HCT116 (cell line): ENCODE results near the gene HCN4. TPM values are rescaled to one million over a fixed set of nuclear protein-coding genes. Genes with fewer than 3 reads are reported as not detected.

Experiments used
- ATAC-seq: fragments of 200-7000 bp; cut with Tn5 transposase; 2 replicates; pipeline ENCODE4 v1.9.1; 2020; ENCODE audit warnings: mild to moderate bottlenecking, moderate library complexity
- BruUV-seq: library from RNA; stranded (reverse); fragments of 400-500 nt; replicated peaks from 2 replicates; lab custom pipeline; 2021; lab: Mats Ljungman, UMichigan
- CTCF ChIA-PET: fragments of 300-600 bp; sonication (Branson Sonifier 250); formaldehyde crosslinking; loops from one replicate; lab custom pipeline; 2021; ENCODE audit warnings: antibody characterized with exemption; lab: Charles Lee
- POLR2A ChIA-PET: fragments of 300-600, 350-600 bp; sonication (Branson Sonifier 250); formaldehyde crosslinking; loops from one replicate; lab custom pipeline; 2021; ENCODE audit warnings: antibody characterized with exemption; lab: Charles Lee
- RAD21 ChIA-PET, 2 experiments: fragments of 300-600 bp; sonication (Branson Sonifier 250); formaldehyde crosslinking; loops; one replicate each; lab custom pipeline; 2023; ENCODE audit warnings: low total read pairs in 2 of 2; ENCODE audit not compliant: uncharacterized antibody in 2 of 2, unreplicated experiment in 2 of 2, low non-redundant PET in 1 of 2; lab: Charles Lee
- DNase-seq: peaks from one replicate; pipeline ENCODE4 v3.0.0-alpha.2; 2010; ENCODE audit warnings: low read depth, low spot score
- H2AFZ ChIP-seq: fragments of 200-600 bp; shearing (Covaris generic), sonication (generic); 2 replicates; pipeline ENCODE4 v1.6.1; 2017; ENCODE audit warnings: low read depth, mixed run types, mixed read lengths, antibody characterized with exemption, low read length; ENCODE audit not compliant: poor library complexity, severe bottlenecking
- H3K27ac ChIP-seq: 2 replicates; pipeline ENCODE4 v1.5.1; 2012; ENCODE audit warnings: low read depth, low read length
- H3K27me3 ChIP-seq: fragments of 200-600 bp; sonication (generic); 2 replicates; pipeline ENCODE4 v1.6.1; 2016; ENCODE audit warnings: mixed run types, low read length, mixed read lengths; ENCODE audit not compliant: insufficient read depth
- H3K36me3 ChIP-seq, 2 experiments: fragments of 200-500 bp in 1 of 2; fragments of 200-600 bp in 1 of 2; sonication (Bioruptor generic) in 1 of 2; sonication (generic) in 1 of 2; 2 replicates each; pipeline versions ENCODE4 v1.5.1 to v1.6.1; 2014 to 2016; ENCODE audit warnings: low read length in 2 of 2, inconsistent platforms in 1 of 2, mixed read lengths in 1 of 2, mixed run types in 1 of 2; ENCODE audit not compliant: insufficient read depth in 2 of 2, control insufficient read depth in 1 of 2
- H3K4me1 ChIP-seq, 2 experiments: fragments of 200-600 bp in 1 of 2; sonication (generic) in 1 of 2; 2 replicates each; pipeline versions ENCODE4 v1.5.1 to v1.6.1; 2012 to 2017; ENCODE audit warnings: low read length in 2 of 2, inconsistent platforms in 1 of 2, mild to moderate bottlenecking in 1 of 2, mixed read lengths in 1 of 2, mixed run types in 1 of 2, moderate library complexity in 1 of 2; ENCODE audit not compliant: insufficient read depth in 2 of 2, control insufficient read depth in 1 of 2
- H3K4me2 ChIP-seq: fragments of 200-600 bp; sonication (generic); 2 replicates; pipeline ENCODE4 v1.6.1; 2017; ENCODE audit warnings: mixed run types, low read length, mixed read lengths
- H3K4me3 ChIP-seq, 2 experiments: fragments of 200-600 bp in 1 of 2; sonication (generic) in 1 of 2; replicated peaks in 1 of 2; 2 replicates each; pipeline ENCODE4 v1.5.1; 2011 to 2016; ENCODE audit warnings: low read length in 2 of 2, control low read depth in 1 of 2, low read depth in 1 of 2, mild to moderate bottlenecking in 1 of 2, mixed read lengths in 1 of 2, mixed run types in 1 of 2
- H3K79me2 ChIP-seq: fragments of 200-600 bp; sonication (generic); 2 replicates; pipeline ENCODE4 v1.6.1; 2017; ENCODE audit warnings: mild to moderate bottlenecking, mixed run types, low read length, moderate library complexity, mixed read lengths; ENCODE audit not compliant: insufficient read depth
- H3K9ac ChIP-seq: fragments of 200-600 bp; sonication (generic); 2 replicates; pipeline ENCODE4 v1.6.1; 2016; ENCODE audit warnings: low read length, mixed read lengths
- H3K9me2 ChIP-seq: fragments of 200-600 bp; sonication (generic), shearing (Covaris generic); 2 replicates; pipeline ENCODE4 v1.6.1; 2017; ENCODE audit warnings: mixed run types, mild to moderate bottlenecking, moderate library complexity; ENCODE audit not compliant: insufficient read depth
- H3K9me3 ChIP-seq, 2 experiments: fragments of 200-500 bp in 1 of 2; fragments of 200-600 bp in 1 of 2; sonication (Bioruptor generic) in 1 of 2; sonication (generic) in 1 of 2; 2 replicates each; pipeline ENCODE4 v1.6.1; 2014 to 2017; ENCODE audit warnings: low read length in 2 of 2, mixed read lengths in 2 of 2, inconsistent platforms in 1 of 2, low read depth in 1 of 2, mild to moderate bottlenecking in 1 of 2, mixed run types in 1 of 2, moderate library complexity in 1 of 2; ENCODE audit not compliant: control insufficient read depth in 1 of 2, insufficient read depth in 1 of 2
- H4K20me1 ChIP-seq: fragments of 200-600 bp; sonication (generic), shearing (Covaris generic); 2 replicates; pipeline ENCODE4 v1.6.1; 2017; ENCODE audit warnings: mixed run types, mild to moderate bottlenecking, moderate library complexity; ENCODE audit not compliant: insufficient read depth
- CBX3 ChIP-seq: IDR thresholded peaks from 2 replicates; pipeline ENCODE4 v1.6.1; 2012; ENCODE audit warnings: low read depth
- CTCF ChIP-seq, 3 experiments: fragments of 200-600 bp in 1 of 3; sonication (generic) in 1 of 3; IDR thresholded peaks in 2 of 3; conservative IDR thresholded peaks in 1 of 3; 2 replicates each; pipeline ENCODE4 v1.5.1; 2012 to 2017; ENCODE audit warnings: low read depth in 2 of 3, low read length in 2 of 3, antibody characterized with exemption in 1 of 3, borderline replicate concordance in 1 of 3, control low read depth in 1 of 3, mild to moderate bottlenecking in 1 of 3, mixed read lengths in 1 of 3, mixed run types in 1 of 3, moderate library complexity in 1 of 3; ENCODE audit not compliant: insufficient read depth in 1 of 3
- EGR1 ChIP-seq: IDR thresholded peaks from 2 replicates; pipeline ENCODE4 v1.6.1; 2012; ENCODE audit warnings: low read depth
- ELF1 ChIP-seq: IDR thresholded peaks from 2 replicates; pipeline ENCODE4 v1.6.1; 2012; ENCODE audit warnings: low read depth, borderline replicate concordance
- EZH2 ChIP-seq: fragments of 200-600 bp; sonication (generic); IDR thresholded peaks from 2 replicates; pipeline ENCODE4 v1.6.1; 2017; ENCODE audit warnings: antibody characterized with exemption, mixed run types
- EZH2phosphoT487 ChIP-seq: fragments of 200-600 bp; IDR thresholded peaks from 2 replicates; pipeline ENCODE4 v1.6.1; 2018; ENCODE audit warnings: antibody characterized with exemption, borderline replicate concordance
- FOSL1 ChIP-seq: IDR thresholded peaks from 2 replicates; pipeline ENCODE4 v1.6.1; 2012; ENCODE audit warnings: low read depth
- JUND ChIP-seq: IDR thresholded peaks from 2 replicates; pipeline ENCODE4 v1.6.1; 2012
- POLR2A ChIP-seq: IDR thresholded peaks from 2 replicates; pipeline ENCODE4 v1.7.0; 2011; ENCODE audit warnings: borderline replicate concordance; ENCODE audit not compliant: insufficient read depth, insufficient read length; ENCODE audit errors: extremely low read depth
- POLR2AphosphoS5 ChIP-seq: IDR thresholded peaks from 2 replicates; pipeline ENCODE4 v1.6.1; 2011; ENCODE audit warnings: mild to moderate bottlenecking, low read depth, low read length, moderate library complexity
- RAD21 ChIP-seq: IDR thresholded peaks from 2 replicates; pipeline ENCODE4 v1.6.1; 2012; ENCODE audit warnings: low read depth, mild to moderate bottlenecking
- SIN3A ChIP-seq: IDR thresholded peaks from 2 replicates; pipeline ENCODE4 v1.6.1; 2012; ENCODE audit warnings: low read depth
- SP1 ChIP-seq: IDR thresholded peaks from 2 replicates; pipeline ENCODE4 v1.6.1; 2012; ENCODE audit warnings: low read depth
- TCF7L2 ChIP-seq: IDR thresholded peaks from 2 replicates; pipeline ENCODE4 v1.7.0; 2011; ENCODE audit warnings: borderline replicate concordance, inconsistent platforms; ENCODE audit not compliant: insufficient read depth, insufficient read length; ENCODE audit errors: extremely low read depth
- YY1 ChIP-seq: IDR thresholded peaks from 2 replicates; pipeline ENCODE4 v1.6.1; 2011; ENCODE audit warnings: low read length, low read depth, moderate library complexity, mild to moderate bottlenecking; ENCODE audit not compliant: insufficient replicate concordance; ENCODE audit errors: extremely low read depth
- ZFX ChIP-seq: fragments of 450-650 bp; IDR thresholded peaks from 2 replicates; pipeline ENCODE4 v1.6.1; 2017
- ZNF274 ChIP-seq: fragments of 200-500 bp; sonication (Bioruptor generic); IDR thresholded peaks from 2 replicates; pipeline ENCODE4 v1.6.1; 2014; ENCODE audit warnings: mild to moderate bottlenecking, low read depth, low read length, inconsistent platforms
- intact Hi-C: fragments of 100-400 bp; cut with micrococcal nuclease; formaldehyde crosslinking; loops from 2 replicates; pipeline ENCODE4 v1.10.0; 2022
- total RNA-seq: library from RNA; stranded (reverse); gene quantifications from one replicate; pipeline ENCODE4 v1.2.1, GENCODE V29; 2021; ENCODE audit not compliant: unreplicated experiment
- TF ChIP-seq, protein P1 (sequence below): IDR thresholded peaks from 2 replicates; pipeline ENCODE4 v1.6.1; 2012; ENCODE audit warnings: low read depth
- TF ChIP-seq, protein P2 (sequence below): IDR thresholded peaks from 2 replicates; pipeline ENCODE4 v1.6.1; 2012

The HCN4 gene
- total RNA-seq, 1 experiment from 2014 or later = 1.7 TPM

DNA sequence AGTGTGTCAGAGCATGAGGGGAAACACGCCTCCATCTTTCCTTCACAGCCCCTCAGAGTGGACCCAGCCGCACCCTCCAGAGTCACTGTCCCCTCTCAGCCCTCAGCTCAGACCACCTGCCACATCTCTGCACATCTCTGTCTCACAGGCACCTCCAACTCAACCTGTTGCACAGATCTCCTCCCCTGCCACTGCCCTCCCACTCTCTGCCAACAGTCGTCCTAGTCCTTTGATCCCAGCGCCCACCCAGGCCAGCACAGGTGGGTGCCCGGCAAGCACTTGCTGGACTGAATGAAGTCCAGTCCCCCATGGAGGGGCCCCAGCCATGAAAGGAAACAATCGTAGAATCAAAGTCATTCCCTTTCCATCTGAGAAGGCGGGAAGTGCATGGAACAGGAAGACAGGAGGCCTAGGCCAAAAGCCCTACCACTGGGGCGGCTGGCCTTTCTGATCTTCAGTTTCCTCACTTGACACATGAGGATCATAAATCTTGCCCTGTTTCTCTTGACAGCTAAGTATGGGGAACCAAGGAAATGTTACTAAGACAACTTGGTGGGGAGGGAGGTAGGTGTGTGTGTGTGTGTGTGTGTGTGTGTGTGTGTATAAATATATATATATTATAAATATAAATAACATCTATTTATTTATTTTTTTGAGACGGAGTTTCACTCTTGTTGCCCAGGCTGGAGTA is 28.1 kb downstream of the HCN4 start:
- ChIA-PET CTCF (no interaction called here), POLR2A (no interaction called here), RAD21 (no interaction called here)
- ATAC-seq (no peak), DNase-seq (no peak)
- no peak overlapping the region for H2AFZ ChIP-seq
- H3K36me3 ChIP-seq = no peaks in the 10 kb centered on the region
- intact Hi-C loops = no loop called here
- H3K27me3 ChIP-seq = no peaks in the 10 kb centered on the region
- no peaks in the 10 kb centered on the region for H3K79me2 ChIP-seq
- H3K27ac ChIP-seq = no peak overlapping the region
- H4K20me1 ChIP-seq = no peaks in the 10 kb centered on the region
- no TSS peak for BruUV-seq
- TF ChIP-seq JUND (no peak), EZH2phosphoT487 (no peak), FOSL1 (no peak), EZH2 (no peak), POLR2A (no peak), CTCF (IDR thresholded peaks at IDR 0.05 in 2 of 3, conservative IDR thresholded peaks at IDR 0.05 in 1 of 3; ENCODE audit: borderline replicate concordance in 1 of 3, insufficient read depth in 1 of 3, low read depth in 2 of 3, low read length in 2 of 3) (no peak), ZNF274 (no peak), ELF1 (no peak), ZFX (no peak), TCF7L2 (no peak), RAD21 (no peak), EGR1 (no peak), POLR2AphosphoS5 (no peak), SP1 (no peak), CBX3 (no peak), SIN3A (no peak), YY1 (no peak)
- TF ChIP-seq, protein P1, sequence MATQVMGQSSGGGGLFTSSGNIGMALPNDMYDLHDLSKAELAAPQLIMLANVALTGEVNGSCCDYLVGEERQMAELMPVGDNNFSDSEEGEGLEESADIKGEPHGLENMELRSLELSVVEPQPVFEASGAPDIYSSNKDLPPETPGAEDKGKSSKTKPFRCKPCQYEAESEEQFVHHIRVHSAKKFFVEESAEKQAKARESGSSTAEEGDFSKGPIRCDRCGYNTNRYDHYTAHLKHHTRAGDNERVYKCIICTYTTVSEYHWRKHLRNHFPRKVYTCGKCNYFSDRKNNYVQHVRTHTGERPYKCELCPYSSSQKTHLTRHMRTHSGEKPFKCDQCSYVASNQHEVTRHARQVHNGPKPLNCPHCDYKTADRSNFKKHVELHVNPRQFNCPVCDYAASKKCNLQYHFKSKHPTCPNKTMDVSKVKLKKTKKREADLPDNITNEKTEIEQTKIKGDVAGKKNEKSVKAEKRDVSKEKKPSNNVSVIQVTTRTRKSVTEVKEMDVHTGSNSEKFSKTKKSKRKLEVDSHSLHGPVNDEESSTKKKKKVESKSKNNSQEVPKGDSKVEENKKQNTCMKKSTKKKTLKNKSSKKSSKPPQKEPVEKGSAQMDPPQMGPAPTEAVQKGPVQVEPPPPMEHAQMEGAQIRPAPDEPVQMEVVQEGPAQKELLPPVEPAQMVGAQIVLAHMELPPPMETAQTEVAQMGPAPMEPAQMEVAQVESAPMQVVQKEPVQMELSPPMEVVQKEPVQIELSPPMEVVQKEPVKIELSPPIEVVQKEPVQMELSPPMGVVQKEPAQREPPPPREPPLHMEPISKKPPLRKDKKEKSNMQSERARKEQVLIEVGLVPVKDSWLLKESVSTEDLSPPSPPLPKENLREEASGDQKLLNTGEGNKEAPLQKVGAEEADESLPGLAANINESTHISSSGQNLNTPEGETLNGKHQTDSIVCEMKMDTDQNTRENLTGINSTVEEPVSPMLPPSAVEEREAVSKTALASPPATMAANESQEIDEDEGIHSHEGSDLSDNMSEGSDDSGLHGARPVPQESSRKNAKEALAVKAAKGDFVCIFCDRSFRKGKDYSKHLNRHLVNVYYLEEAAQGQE = no peak
- TF ChIP-seq, protein P2, sequence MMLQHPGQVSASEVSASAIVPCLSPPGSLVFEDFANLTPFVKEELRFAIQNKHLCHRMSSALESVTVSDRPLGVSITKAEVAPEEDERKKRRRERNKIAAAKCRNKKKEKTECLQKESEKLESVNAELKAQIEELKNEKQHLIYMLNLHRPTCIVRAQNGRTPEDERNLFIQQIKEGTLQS = no peak
- no peaks in the 10 kb centered on the region for H3K9me3 ChIP-seq
- peaks cover 0 to 10% of the 10 kb centered on the region in 2 experiments; a peak in 1 of 4 replicates for H3K4me1 ChIP-seq
- no peak overlapping the region for H3K4me3 ChIP-seq
- no peak overlapping the region for H3K9ac ChIP-seq
- H3K4me2 ChIP-seq = no peak overlapping the region
- no peaks in the 10 kb centered on the region for H3K9me2 ChIP-seq
